Measurements from ENCODE around the gene MARS1.
"Not testable (repeated sequence)": the region's sequence is repeated elsewhere in the genome, so short reads cannot be mapped to it uniquely, and the experiment has no call there.

- not testable (repeated sequence) for TF ChIP-seq POLR2A (IDR thresholded peaks at IDR 0.05; ENCODE audit: low read length); GATA1 (IDR thresholded peaks at IDR 0.05; ENCODE audit: low read depth, low read length)
Observed at GRCh38 chr12:57506541-57506940, 18.7 kb downstream of the MARS1 start.

All from erythroblast (primary cell).